ENCODE data around the gene AGAP1.

GRCh38 chr2:235666213-235666781, 172.5 kb downstream of the AGAP1 start:
- TF ChIP-seq POLR2AphosphoS5 (IDR thresholded peaks at IDR 0.05) (no peak), POLR2A (IDR thresholded peaks at IDR 0.05) (no peak)
- TF ChIP-seq, protein P1, sequence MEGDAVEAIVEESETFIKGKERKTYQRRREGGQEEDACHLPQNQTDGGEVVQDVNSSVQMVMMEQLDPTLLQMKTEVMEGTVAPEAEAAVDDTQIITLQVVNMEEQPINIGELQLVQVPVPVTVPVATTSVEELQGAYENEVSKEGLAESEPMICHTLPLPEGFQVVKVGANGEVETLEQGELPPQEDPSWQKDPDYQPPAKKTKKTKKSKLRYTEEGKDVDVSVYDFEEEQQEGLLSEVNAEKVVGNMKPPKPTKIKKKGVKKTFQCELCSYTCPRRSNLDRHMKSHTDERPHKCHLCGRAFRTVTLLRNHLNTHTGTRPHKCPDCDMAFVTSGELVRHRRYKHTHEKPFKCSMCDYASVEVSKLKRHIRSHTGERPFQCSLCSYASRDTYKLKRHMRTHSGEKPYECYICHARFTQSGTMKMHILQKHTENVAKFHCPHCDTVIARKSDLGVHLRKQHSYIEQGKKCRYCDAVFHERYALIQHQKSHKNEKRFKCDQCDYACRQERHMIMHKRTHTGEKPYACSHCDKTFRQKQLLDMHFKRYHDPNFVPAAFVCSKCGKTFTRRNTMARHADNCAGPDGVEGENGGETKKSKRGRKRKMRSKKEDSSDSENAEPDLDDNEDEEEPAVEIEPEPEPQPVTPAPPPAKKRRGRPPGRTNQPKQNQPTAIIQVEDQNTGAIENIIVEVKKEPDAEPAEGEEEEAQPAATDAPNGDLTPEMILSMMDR (IDR thresholded peaks at IDR 0.05): no peak
